Esophagus mucosa (tissue), 1 donor: ENCODE data around the gene RHBDL1. TPM values are rescaled to one million over a fixed set of nuclear protein-coding genes. Genes with fewer than 3 reads are reported as not detected.

ENCODE experiments used
- ATAC-seq: fragments of 200-7000 bp; cut with Tn5 transposase; one replicate; pipeline ENCODE4 v1.9.1; 2020
- total RNA-seq: library from RNA; stranded (reverse); gene quantifications from one replicate; pipeline ENCODE4 v1.2.4, GENCODE V29; 2023
- donor health status: DM: yes; HTN: yes; CAD: no.

The RHBDL1 gene
- total RNA-seq, 1 donor from 2014 or later: 1.0 TPM

GRCh38 chr16:687499-687898, 12.0 kb downstream of the RHBDL1 start:
- ATAC-seq: no peak

GRCh38 chr16:689175-689897, 13.9 kb downstream of the RHBDL1 start:
- no peak for ATAC-seq

DNA sequence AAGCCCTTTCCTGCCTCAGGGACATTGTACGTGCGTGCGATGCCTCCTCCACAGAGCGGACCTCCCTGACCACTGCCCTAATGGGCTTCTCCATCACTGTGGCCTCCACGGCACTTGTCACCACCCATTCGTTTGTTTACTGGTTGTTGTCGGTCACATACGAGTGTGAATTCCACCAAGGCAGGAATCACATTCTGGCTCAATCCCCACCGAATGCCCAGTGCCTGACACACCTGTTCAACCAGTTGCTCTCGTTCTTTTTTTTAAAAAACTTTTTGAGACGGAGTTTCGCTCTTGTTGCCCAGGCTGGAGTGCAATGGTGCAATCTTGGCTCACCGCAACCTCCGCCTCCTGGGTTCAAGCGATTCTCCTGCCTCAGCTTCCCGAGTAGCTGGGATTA, 15.8 kb downstream of the RHBDL1 start:
- ATAC-seq: peak; percentile 1

DNA sequence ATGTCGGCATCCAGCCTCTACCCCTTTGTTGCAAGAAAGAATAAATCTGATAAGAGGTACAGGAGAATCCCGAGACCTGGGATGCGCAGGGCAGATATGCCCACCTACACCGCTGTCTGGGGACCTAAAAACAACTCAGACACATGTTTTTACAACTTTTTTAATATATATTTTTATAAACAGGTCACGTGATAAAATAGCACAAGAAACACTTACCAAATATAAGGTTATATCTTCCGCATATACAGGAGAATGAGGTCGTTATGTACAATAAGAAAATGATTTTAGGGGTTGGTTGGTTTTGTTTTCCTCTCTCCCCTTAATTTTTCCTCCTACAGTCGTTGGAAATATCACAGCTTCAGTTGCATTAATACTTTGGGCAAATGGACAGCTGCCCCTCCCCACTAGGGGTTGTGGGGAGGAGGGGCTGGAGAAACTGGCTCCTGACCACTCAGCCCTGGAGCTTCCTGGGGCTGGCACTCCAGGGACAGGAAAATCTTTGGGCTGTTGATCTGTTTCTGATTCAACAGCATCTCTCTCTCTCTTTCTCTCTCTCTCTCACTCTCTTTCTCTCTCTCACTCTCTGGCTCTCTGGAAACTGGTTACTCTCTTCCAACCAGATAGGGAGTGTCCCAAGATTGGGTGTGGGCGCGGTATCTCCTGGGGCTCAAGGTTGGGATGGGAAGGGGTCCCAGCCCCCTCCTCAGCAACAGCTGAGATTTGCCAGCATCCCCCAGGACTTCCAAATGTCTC, 17.1 kb downstream of the RHBDL1 start:
- ATAC-seq: no peak

DNA sequence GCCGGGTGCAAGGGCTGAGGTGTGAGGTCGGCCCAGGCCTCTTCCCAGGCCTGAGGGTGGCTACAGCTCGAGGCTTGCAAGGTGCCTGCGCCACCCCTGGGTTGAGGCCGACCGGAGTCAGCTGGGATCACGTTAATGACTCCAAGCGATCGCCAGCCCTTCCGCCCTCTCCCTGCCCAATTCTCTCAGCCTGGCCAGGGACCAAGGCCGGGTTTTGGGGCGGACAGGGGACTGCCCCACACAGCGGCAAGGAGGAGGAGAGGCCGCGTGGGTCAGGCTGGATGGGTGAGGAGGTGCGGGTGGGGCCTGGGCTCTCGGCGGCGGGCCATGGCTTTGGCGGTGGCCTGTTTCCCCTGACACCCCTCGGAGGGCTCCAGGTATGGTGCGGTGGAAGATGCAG, 17.9 kb downstream of the RHBDL1 start:
- ATAC-seq: peak; percentile 3

DNA sequence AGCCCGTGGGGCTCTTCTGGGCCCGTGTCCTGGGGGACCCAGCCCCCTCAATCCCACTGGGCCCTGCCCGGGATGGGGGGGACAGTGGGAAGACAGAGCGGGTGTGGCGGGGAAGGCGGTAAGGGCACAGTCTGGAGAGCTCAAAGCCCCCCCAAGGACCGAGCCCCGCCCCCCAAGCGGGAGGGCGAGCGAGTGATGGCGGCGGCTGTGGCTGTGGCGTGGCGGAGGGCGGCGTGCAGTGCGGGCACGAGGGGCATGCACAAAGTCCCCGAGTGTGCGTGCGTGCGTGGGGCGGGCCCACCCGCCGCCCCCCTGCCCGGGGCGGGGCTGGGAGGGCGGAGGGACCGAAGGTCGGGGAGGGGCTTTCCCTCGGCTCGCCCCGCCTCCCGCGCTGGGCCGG, 18.3 kb downstream of the RHBDL1 start:
- ATAC-seq: no peak

DNA sequence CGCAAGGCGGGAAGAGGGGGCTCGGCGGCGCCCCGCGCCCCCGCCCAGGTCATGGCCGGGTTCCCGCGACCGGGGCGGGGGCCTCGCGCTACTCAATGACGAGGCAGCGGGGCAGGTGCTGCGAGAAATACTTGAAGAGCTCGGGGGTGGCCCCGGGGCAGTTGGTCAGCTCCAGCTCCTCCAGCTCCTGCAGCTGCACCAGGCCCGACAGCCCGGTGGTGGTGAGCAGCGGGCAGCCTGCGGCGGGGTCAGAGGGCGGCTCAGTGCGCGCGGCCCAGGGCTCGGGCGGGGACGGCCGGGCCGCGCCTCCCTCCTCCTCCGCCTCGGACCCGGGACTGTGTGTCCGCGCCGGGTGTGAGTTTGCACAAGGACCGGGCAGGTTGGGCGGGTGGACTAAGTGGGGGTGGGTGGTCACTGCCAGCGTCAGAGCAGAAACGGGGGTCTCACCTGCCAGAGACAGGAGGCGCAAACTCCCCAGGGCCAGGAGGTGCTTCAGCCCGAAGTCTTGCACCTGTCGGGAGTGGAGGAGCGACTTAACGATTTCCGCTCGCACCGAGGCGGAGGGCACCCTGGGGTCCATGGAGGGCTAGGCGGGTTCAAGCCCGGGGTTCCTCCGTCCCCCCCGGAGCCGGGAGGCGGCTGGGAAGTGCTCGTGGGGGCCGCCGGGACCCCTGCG, 18.9 kb downstream of the RHBDL1 start:
- ATAC-seq: peak; percentile 4

DNA sequence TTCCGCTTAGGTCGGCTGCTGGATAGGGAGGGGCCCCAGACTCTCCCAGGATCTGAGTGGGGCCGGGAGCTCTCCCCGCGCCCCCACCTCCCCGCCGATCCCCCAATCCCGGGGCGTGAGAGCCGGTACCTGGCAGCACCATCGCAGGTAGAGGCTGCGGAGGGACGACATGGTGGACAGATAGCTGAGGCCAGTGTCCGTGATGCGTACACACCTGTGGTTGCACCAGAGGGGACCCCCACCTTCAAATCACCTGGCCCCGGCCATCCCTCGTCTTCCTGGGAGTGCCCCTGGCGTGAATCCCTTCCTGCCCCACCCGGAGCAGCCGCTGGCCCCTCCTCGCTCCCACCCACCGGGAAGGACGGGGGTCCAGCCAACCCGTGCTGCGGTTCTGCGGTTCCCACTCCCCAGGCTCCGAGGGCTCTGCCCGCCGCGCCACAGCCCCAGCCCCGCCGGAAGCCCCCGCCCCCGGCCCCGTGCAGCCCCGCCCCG, 19.4 kb downstream of the RHBDL1 start:
- ATAC-seq: no peak

GRCh38 chr16:695355-696089, 20.1 kb downstream of the RHBDL1 start:
- peak; percentile 84 for ATAC-seq

DNA sequence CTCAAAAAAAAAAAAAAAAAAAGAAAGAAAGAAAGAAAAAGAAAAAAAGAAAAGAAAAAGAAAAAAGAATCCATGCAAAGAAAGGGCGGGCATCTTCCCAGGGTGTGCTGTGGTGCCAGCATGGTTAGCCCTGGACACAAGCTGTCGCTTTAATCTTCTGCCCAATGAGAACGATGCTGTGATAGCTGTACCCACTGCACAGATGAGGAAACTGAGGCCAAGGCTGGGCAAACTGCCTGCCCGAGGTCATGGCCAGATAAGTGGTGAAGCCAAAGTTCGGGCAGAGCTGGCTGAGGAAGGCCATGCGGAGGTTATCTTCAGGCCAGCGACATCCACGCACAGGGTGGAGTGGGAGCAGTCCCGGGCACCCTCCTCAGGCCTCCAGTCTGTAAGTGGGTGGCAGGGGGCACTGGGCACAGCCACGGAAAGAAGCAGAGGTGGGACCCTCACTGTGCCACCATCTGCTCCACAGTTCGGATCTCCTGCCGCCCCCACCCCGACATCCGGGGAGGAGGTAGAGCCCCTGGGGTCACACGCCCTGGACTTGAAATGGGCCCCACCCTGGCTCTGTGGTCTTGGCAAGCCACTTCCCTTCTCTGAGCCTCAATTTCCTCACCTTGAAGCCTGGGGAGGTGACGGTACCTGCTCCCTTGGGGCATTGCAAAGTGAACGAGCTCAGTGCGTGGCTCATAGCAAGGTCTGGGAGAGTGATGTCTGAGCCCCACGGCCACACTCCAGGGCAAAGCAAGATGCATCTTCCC, 23.6 kb downstream of the RHBDL1 start:
- no peak for ATAC-seq

DNA sequence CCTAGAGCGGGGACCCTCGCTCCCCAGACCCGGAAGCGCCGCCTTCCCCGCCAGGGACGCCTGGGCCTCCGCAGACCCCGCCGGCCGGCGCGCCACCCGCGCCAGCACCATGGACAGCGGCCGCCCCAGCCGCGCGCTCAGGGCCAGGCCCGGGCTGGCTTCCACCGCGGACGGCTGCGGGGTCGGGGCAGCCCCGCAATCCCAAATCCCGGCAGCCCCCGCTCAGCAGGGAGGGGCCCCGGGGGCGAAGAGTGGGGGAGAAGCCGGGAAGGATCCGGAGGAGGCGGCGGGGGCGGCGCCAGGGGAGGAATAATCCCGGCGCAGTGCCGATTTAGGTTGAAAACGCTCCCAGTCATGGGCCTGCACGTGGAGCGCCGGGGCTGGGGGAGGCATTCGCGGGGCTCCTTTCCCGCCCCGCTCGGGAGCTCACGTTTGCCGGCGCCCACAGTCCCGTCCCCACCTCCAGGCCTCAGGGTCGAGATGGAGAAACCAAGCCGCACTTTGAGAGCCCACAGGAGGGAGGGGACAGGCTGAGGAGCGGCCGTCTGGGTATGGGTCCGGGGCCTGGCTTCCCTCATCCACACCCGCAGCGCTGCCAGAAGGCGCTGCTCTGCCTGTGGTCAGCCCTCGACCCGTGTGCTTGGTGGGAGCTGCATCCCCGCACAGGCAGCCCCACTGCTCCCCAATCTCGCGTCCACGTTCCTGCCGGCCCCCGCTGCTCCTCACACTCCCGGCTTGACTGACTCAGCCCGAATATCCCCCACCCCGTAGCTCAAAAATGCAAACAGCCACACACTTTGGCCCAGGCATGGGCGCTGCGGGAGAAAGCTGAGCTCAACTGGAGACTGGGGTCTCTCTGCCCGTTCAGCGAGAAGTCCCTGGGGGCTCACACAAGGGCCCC, 25.5 kb downstream of the RHBDL1 start:
- no peak for ATAC-seq

DNA sequence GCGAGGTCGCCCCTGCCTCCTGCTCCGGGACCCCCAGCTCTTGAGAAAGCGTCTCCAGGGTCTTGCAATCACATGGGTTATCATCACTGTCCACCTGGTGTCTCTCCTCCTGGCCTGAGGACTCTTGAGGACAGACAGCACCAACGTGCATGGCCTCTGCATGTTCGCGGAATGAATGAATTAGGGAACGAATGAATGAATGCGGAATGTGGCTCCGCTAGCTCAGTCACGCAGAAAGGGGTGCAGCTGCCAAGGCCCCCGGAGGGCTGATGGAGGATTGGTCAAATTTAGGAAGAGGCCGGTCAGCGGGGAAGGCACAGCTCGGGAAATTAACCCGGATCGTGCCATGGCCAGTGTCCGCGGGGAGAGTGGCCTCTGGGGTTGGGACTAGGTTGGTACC, 26.9 kb downstream of the RHBDL1 start:
- ATAC-seq: no peak

GRCh38 chr16:703406-703805, 27.9 kb downstream of the RHBDL1 start:
- no peak for ATAC-seq

- ATAC-seq: no peak
Measured at GRCh38 chr16:704047-704446, 28.6 kb downstream of the RHBDL1 start.

GRCh38 chr16:704552-705380, 29.3 kb downstream of the RHBDL1 start:
- ATAC-seq: no peak

DNA sequence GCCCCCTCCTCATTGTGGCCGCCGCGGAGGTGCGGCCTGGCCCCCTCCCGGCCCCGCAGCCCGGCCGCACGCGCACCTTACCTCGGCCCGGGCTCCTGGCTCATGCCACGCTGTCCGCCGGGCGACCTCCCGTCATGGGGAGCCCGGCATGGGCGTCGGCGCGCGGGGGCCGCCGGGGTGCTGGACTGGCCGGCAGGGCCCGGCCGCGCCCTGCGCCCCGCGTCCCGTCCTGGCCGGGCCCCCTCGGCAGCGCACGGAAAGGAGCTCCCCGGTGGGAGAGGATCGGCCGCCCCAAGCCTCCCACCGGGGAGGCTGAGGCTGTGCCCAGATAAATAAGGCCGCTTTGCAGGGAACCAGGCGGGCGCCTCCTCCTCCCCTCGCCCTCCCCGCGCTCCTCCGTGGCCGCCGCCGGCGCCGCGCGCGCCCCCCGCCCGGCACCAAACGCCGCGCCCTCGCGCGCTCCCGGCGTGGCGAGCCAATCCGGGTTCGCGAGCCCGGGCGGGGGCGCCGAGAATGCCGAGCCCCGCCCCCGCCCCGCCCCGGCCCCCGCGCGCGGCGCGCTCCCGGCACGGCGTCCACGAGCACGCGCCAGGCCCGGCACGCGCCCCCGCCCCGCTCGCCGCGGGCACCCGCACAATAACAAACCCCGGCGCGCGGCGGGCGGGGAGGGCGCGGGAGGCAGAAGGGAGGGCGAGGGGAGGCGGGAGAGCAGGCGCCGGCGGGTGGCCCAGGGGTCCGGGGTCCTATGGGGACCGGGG, 30.1 kb downstream of the RHBDL1 start, which contains the start of gene FBXL16:
Gene FBXL16 (minus strand): TSS at position 371 of the 758 bp plus-strand sequence. CDS start 8,396 bp downstream, outside the sequence.
- no peak for ATAC-seq

GRCh38 chr16:706189-707061, 31.0 kb downstream of the RHBDL1 start:
- ATAC-seq: no peak

GRCh38 chr16:707062-707538, 31.6 kb downstream of the RHBDL1 start:
- peak; percentile 7 for ATAC-seq
